Naive B cell (primary cell): ENCODE measurements around the gene RNF180. TPM values are rescaled to one million over a fixed set of nuclear protein-coding genes. Genes with fewer than 3 reads are reported as not detected.
A peak's percentile ranks its signal among the peaks of the same experiment; 100 is the strongest.
"Not testable (repeated sequence)": the region's sequence is repeated elsewhere in the genome, so short reads cannot be mapped to it uniquely, and the experiment has no call there.

ENCODE experiments used
- ATAC-seq, 2 donors: fragments of 150-1000 bp; cut with Tn5 transposase; 2 replicates each; pipeline ENCODE4 v1.10.0; 2021; ENCODE audit warnings: low read depth in 2 of 2, mild to moderate bottlenecking in 2 of 2, moderate library complexity in 2 of 2
- DNase-seq: peaks from one replicate; pipeline ENCODE4 v3.0.0; 2022
- H3K27ac Mint-ChIP-seq, 6 donors: one replicate each; pipeline ENCODE4 v1.8.0; 2020 to 2022; ENCODE audit warnings: mild to moderate bottlenecking in 6 of 6, mixed read lengths in 6 of 6, moderate library complexity in 5 of 6, inconsistent platforms in 2 of 6
- H3K27me3 Mint-ChIP-seq, 3 donors: one replicate each; pipeline ENCODE4 v1.8.0; 2021 to 2022; ENCODE audit warnings: mixed read lengths in 3 of 3, mild to moderate bottlenecking in 1 of 3
- H3K36me3 Mint-ChIP-seq, 2 donors: one replicate each; pipeline ENCODE4 v1.8.0; 2020 to 2022; ENCODE audit warnings: mixed read lengths in 2 of 2, inconsistent platforms in 1 of 2, mild to moderate bottlenecking in 1 of 2
- H3K4me1 Mint-ChIP-seq, 3 donors: one replicate each; pipeline ENCODE4 v1.8.0; 2020 to 2022; ENCODE audit warnings: mixed read lengths in 3 of 3, inconsistent platforms in 1 of 3, mild to moderate bottlenecking in 1 of 3, moderate library complexity in 1 of 3
- H3K4me3 Mint-ChIP-seq, 8 donors: one replicate each; pipeline ENCODE4 v1.8.0; 2020 to 2022; ENCODE audit warnings: mild to moderate bottlenecking in 8 of 8, mixed read lengths in 8 of 8, moderate library complexity in 8 of 8, inconsistent platforms in 2 of 8
- H3K9me3 Mint-ChIP-seq, 7 donors: one replicate each; pipeline ENCODE4 v1.8.0; 2020 to 2022; ENCODE audit warnings: mixed read lengths in 7 of 7, mild to moderate bottlenecking in 5 of 7, inconsistent platforms in 2 of 7, moderate library complexity in 1 of 7
- polyA plus RNA-seq, 6 donors: library from polyadenylated mRNA; unstranded; fragments of 300-500 nt; fragmentation: Illumina TruSeq; gene quantifications; one replicate each; pipeline ENCODE4 v1.2.3, GENCODE V29; 2021; ENCODE audit warnings: low read depth in 6 of 6

Gene RNF180
- polyA plus RNA-seq, 6 donors from 2014 or later = not detected

- H3K9me3 Mint-ChIP-seq = peaks cover 0 to 3% (median 0%) of the 10 kb centered on the region in 7 donors
- no peaks in the 10 kb centered on the region for H3K36me3 Mint-ChIP-seq
- H3K4me3 Mint-ChIP-seq = no peak overlapping the region
- no peak for ATAC-seq
- no peaks in the 10 kb centered on the region for H3K27me3 Mint-ChIP-seq
- DNase-seq = peak; percentile 0
- H3K4me1 Mint-ChIP-seq = no peaks in the 10 kb centered on the region
- H3K27ac Mint-ChIP-seq = no peak overlapping the region
Measured at GRCh38 chr5:64229163-64229774, 63.6 kb downstream of the RNF180 start.

DNA sequence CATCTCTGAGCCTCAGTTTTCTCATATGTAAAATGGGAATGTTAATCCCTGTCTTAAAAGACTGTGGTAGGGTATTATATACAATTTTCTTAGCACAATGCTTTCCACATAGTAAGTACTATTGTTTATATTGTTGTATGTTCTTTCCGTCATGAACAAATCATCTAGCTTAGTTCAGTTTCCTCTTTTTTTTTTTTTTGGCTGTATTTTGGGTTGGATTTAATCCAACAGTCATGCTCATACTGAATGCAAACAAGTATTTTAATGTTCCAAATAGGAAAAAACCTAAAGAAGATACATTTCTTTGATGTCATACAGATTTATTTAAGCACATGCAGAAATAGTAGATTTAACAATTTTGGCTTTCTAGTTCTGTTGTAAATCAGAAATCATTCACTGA is 95.1 kb downstream of the RNF180 start:
- ATAC-seq = no peak
- no peaks in the 10 kb centered on the region for H3K4me1 Mint-ChIP-seq
- H3K36me3 Mint-ChIP-seq = no peaks in the 10 kb centered on the region
- DNase-seq = no peak
- H3K27ac Mint-ChIP-seq = no peak overlapping the region
- H3K4me3 Mint-ChIP-seq = no peak overlapping the region
- no peaks in the 10 kb centered on the region for H3K27me3 Mint-ChIP-seq
- peaks cover 0 to 9% (median 3%) of the 10 kb centered on the region in 7 donors for H3K9me3 Mint-ChIP-seq

DNA sequence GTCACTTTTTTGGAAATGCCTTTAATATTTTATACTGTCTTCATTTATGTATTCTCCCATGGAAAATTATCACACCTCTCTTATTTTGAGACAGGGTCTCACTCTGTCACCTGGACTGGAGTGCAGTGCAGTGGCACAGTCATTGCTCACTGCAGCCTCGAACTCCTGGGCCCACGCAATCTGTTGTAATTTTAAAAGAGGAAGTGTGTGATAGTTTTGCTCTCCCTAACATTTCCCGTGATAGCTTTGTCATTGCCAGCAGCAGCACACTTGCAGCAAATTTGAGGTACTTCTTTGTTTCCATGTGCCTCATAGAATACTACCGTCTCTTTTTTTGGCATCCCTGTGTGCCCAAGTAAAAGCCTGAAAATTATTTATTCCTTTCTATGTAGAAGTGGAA is 103.5 kb downstream of the RNF180 start:
- Mint-ChIP-seq H3K9me3 (peaks cover 0 to 10% (median 4%) of the 10 kb centered on the region in 7 donors), H3K4me3 (no peak overlapping the region), H3K4me1 (no peaks in the 10 kb centered on the region), H3K36me3 (no peaks in the 10 kb centered on the region), H3K27me3 (no peaks in the 10 kb centered on the region), H3K27ac (no peak overlapping the region)
- DNase-seq (no peak), ATAC-seq (no peak)

DNA sequence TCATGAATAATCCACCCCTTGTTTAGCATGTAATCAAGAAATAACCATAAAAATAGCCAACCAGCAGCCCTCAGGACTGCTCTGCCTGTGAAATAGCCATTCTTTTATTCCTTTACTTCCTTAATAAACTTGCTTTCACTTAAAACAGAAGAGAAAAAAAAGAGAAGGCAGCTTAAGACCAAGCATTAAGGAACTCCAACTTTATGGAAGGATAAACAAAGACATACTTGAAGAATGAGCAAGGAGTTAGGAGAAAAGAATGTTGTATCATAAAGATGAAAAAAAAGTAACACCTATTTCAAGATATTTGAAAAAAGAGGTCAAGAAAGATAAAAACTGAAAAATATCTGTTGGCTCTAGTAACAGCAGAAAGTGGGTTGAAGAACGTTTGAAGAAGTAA is 107.6 kb downstream of the RNF180 start:
- Mint-ChIP-seq H3K27me3 (no peaks in the 10 kb centered on the region), H3K4me1 (no peaks in the 10 kb centered on the region), H3K27ac (no peak overlapping the region), H3K4me3 (no peak overlapping the region), H3K9me3 (peaks cover 0 to 8% (median 0%) of the 10 kb centered on the region in 7 donors), H3K36me3 (no peaks in the 10 kb centered on the region)
- ATAC-seq = no peak
- DNase-seq = no peak

DNA sequence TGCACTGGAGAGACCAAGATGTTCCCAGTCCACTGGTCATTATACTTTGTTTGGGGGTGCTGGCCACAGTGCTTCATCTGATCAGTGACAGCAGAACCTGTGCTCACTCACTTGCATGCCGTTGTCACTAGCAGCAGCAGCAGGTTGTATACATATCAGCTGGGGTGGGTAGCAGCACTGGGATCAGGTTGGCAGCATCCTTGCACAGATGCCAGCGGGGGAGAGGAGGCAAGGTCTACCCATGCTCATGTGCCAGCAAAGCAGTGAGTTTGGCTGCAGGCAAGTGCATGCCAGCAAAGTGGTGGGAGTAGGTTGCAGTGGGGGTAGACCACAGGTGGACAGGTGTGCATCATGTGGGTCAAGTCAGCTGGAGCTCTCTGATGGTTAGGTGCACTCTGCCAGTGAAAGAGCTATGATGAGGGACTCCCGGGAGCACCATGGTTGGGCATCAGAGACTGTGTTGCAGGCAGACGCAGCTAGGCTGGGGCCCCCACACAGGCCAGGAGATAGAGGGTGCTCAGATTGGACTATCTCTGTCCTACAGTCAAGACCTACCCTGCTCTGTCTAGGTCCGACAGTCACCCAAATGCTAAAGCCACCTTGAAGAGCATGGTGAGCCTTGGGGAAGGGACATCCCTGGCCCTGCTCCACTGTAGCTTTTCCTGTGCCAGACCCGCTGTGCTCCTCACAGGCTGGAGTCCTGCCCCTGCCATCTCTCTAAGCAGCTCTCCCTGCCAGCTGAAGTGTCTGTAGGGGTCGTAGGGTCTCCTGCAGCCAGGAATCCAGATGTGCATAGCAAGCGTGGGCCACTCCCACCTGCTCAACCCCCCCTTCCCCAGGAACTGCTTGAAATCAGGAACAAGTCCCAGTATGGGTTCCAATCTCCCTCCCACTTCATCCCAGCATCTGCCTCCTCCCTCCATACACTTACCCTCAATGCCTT is 119.8 kb downstream of the RNF180 start:
- ATAC-seq (no peak), DNase-seq (no peak)
- H3K9me3 Mint-ChIP-seq = peaks cover 8 to 30% (median 18%) of the 10 kb centered on the region in 7 donors
- no peak overlapping the region for H3K27ac Mint-ChIP-seq
- no peaks in the 10 kb centered on the region for H3K4me1 Mint-ChIP-seq
- H3K36me3 Mint-ChIP-seq = no peaks in the 10 kb centered on the region
- H3K27me3 Mint-ChIP-seq = no peaks in the 10 kb centered on the region
- H3K4me3 Mint-ChIP-seq = no peak overlapping the region

GRCh38 chr5:64286381-64286780 is 120.7 kb downstream of the RNF180 start:
- Mint-ChIP-seq H3K4me3 (no peak overlapping the region), H3K4me1 (no peaks in the 10 kb centered on the region), H3K9me3 (peaks cover 8 to 26% (median 18%) of the 10 kb centered on the region in 7 donors), H3K27me3 (no peaks in the 10 kb centered on the region), H3K36me3 (no peaks in the 10 kb centered on the region), H3K27ac (no peak overlapping the region)
- no peak for ATAC-seq
- no peak for DNase-seq

- ATAC-seq, H3K27me3 Mint-ChIP-seq, H3K4me3 Mint-ChIP-seq, H3K27ac Mint-ChIP-seq, H3K4me1 Mint-ChIP-seq, H3K36me3 Mint-ChIP-seq, DNase-seq: not testable (repeated sequence)
- peaks cover 4 to 16% (median 11%) of the 10 kb centered on the region in 7 donors for H3K9me3 Mint-ChIP-seq
Measured at GRCh38 chr5:64288496-64288895, 122.9 kb downstream of the RNF180 start.

DNA sequence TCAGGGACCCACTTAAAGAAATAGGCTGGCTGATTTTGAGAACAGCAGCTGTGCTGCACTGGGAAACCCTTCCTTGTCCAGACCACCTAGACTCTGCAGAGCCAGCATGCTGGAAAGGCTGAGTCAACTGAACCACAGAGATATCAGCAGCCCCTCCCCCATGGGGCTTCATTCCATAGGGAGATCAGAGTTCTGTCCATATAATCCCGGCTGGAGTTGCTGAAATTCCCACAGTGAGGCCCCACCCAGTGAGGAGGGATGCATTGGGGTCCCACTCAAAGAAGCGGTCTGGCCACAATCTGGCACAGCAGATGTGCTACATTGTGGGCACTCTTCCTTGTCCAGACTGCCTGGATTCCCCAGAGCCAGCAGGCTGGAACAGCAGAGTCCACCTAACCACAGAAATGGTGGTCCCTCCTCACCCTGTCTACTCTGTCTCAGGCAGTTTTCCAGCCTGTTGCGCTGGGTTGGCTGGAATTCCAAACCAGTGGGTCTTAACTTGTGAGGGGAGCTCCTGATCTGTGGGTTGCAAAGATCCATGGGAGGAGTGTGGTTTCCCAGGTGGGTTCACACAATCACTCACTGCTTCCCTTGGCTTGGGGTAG is 127.1 kb downstream of the RNF180 start:
- ATAC-seq (no peak), DNase-seq (no peak)
- Mint-ChIP-seq H3K4me3 (no peak overlapping the region), H3K9me3 (peaks cover 2 to 12% (median 5%) of the 10 kb centered on the region in 7 donors), H3K27ac (no peak overlapping the region), H3K4me1 (no peaks in the 10 kb centered on the region), H3K36me3 (no peaks in the 10 kb centered on the region), H3K27me3 (no peaks in the 10 kb centered on the region)

- Mint-ChIP-seq H3K9me3 (peaks cover 0 to 7% (median 3%) of the 10 kb centered on the region in 7 donors), H3K4me1 (no peaks in the 10 kb centered on the region), H3K4me3 (no peak overlapping the region), H3K36me3 (no peaks in the 10 kb centered on the region), H3K27ac (peak overlapping the region in 1 of 6 donors; percentile 9), H3K27me3 (no peaks in the 10 kb centered on the region)
- ATAC-seq = no peak
- DNase-seq = no peak
Measured at GRCh38 chr5:64295101-64295500, 129.5 kb downstream of the RNF180 start.

DNA sequence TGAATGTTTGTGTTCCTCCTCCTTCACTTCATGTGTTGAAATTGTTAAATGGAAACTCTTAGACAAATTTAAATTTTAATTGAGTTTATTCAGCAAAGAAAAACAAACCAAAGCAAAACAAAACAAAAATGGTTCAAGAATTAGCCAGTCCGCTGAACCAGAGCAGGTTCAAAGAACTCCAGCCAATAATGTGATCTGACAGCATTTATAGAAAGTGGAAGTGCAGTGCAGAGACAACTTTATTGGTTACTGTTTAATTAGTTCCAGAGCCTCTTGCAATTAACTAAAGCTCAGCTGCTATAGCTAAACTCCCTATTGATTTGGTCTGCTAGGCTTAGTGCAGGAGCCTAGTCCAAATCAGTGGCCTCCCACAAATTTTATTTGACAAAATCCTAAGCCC is 132.9 kb downstream of the RNF180 start:
- H3K36me3 Mint-ChIP-seq = no peaks in the 10 kb centered on the region
- H3K27me3 Mint-ChIP-seq = peaks cover 0 to 8% (median 0%) of the 10 kb centered on the region in 3 donors
- H3K27ac Mint-ChIP-seq = no peak overlapping the region
- H3K4me3 Mint-ChIP-seq = no peak overlapping the region
- ATAC-seq = no peak
- no peaks in the 10 kb centered on the region for H3K4me1 Mint-ChIP-seq
- no peak for DNase-seq
- H3K9me3 Mint-ChIP-seq = peaks cover 0 to 2% (median 0%) of the 10 kb centered on the region in 7 donors

GRCh38 chr5:64299805-64300204 is 134.2 kb downstream of the RNF180 start:
- Mint-ChIP-seq H3K4me3 (no peak overlapping the region), H3K4me1 (no peaks in the 10 kb centered on the region), H3K9me3 (peaks cover 0 to 2% (median 0%) of the 10 kb centered on the region in 7 donors), H3K36me3 (no peaks in the 10 kb centered on the region), H3K27ac (no peak overlapping the region), H3K27me3 (peaks cover 0 to 8% (median 0%) of the 10 kb centered on the region in 3 donors)
- no peak for DNase-seq
- ATAC-seq = no peak

DNA sequence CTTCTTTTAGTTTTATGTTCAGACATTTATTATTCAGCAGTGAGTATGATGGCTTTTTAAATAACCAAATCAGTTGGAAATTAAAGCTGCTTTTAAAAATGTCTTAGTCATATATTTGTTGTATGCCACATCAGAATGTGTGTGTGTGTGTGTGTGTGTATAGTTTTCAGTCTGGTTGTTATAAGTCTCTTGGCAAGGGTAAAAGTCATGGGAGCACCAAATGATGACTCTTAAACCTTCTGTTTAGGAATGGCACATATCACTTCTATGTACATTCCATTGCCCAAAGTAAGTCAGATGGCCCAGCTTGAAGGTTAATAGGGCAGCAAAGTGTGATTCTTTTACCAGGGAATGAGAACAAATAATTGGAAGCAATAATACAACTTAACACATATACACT is 135.9 kb downstream of the RNF180 start:
- no peak overlapping the region for H3K27ac Mint-ChIP-seq
- H3K4me3 Mint-ChIP-seq = no peak overlapping the region

DNA sequence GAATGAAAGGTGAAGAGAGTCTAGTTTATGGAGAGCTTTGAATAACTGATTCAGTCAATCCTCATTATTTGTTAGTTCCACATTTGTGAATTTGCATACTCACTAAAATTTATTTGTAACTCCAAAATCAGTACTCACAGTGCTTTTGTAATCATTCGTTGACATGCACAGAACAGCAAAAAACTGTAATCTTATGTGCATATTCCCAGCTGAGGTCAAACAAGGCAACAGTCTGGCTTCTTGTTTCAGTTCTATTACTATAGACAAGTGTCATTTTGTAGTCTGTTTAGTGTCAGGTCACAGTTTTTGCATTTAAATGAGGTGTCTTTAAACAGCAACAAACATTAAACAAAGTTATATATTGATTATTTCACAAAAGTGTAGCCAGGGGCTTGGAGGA is 142.5 kb downstream of the RNF180 start:
- no peak overlapping the region for H3K4me3 Mint-ChIP-seq
- H3K9me3 Mint-ChIP-seq = peaks cover 0 to 2% (median under 1%) of the 10 kb centered on the region in 7 donors
- no peaks in the 10 kb centered on the region for H3K4me1 Mint-ChIP-seq
- peaks cover 0 to 4% (median 0%) of the 10 kb centered on the region in 3 donors for H3K27me3 Mint-ChIP-seq
- no peak for ATAC-seq
- no peak for DNase-seq
- no peak overlapping the region for H3K27ac Mint-ChIP-seq
- H3K36me3 Mint-ChIP-seq = no peaks in the 10 kb centered on the region

More for the DNA sequence above, 135.9 kb downstream of the RNF180 start:
- no peak for ATAC-seq
- DNase-seq = no peak
- H3K36me3 Mint-ChIP-seq = no peaks in the 10 kb centered on the region
- peaks cover 0 to 2% (median 0%) of the 10 kb centered on the region in 7 donors for H3K9me3 Mint-ChIP-seq
- H3K27me3 Mint-ChIP-seq = peaks cover 0 to 8% (median 0%) of the 10 kb centered on the region in 3 donors
- no peaks in the 10 kb centered on the region for H3K4me1 Mint-ChIP-seq
